ENCODE data around the gene MANSC1. TPM values are rescaled to one million over a fixed set of nuclear protein-coding genes. Genes with fewer than 3 reads are reported as not detected.

Gene MANSC1
- total and polyA plus RNA-seq, 9 of the 15 experiments (the other 6 are each of a cell fraction or from before 2014, with no cell fraction given), result 0.76 to 8.6 (median 3.1) TPM

DNA sequence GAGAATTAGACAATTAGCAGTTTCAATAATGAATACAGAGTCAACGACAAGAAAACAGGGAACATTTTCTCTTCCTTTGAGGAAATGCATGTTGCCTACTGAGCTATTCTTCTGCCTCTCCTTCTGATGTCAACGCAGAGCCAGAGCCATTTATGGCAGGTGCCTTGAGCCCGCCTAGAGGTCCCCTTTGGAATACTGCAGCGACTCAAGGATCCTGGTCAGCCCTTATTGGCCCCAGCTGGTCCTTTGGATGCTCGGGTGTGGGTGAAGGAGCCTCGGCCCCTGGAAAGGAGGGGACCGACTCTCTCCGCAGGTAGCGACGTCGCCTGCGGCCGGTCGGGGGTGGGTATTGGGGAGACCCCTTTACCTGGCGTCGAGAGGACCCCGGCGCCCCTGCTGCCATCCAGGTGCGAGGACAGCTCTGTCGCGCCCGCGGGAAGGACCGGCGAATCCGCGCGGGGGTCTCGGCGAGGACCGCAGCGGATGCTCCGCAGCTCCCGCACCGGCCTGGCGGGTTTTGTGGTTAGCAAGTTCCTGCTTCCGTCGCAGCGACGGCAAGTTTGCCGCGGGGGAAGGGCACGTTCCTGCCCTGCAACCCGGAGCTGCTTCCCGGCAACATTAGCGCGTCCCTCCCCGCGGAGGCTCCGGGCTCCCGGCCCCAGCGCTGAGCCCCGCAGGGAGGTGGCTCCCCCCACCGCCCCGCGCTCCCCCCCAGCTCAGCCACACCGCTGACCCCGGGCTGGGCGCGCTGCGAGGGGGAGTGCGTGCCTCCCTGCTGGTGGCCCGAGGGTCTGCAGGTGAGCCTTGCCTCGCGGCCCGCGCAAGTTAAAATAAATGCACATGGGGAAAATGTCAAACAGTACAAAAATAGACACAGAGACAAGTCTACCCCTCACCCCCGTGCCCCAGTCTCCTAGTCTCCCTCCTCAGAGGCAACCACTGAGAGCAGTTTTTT is at the start of gene MANSC1 (continued):
- TF ChIP-seq, protein P1, sequence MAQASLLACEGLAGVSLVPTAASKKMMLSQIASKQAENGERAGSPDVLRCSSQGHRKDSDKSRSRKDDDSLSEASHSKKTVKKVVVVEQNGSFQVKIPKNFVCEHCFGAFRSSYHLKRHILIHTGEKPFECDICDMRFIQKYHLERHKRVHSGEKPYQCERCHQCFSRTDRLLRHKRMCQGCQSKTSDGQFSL (CRISPR knock-in tag; IDR thresholded peaks at IDR 0.05), result peak; percentile 83
- TF ChIP-seq, protein P1 (tag; IDR thresholded peaks at IDR 0.05), result peak in 1 of 2 experiments; percentile 81; a peak in 2 of 4 replicates
- peak; percentile 94 for TF ChIP-seq ZBTB1 (CRISPR knock-in tag; IDR thresholded peaks at IDR 0.05; ENCODE audit: borderline replicate concordance, low read depth)
- no peak for TF ChIP-seq HNRNPH1 (optimal IDR thresholded peaks at IDR 0.05; ENCODE audit: low read depth, low read length)
- TF ChIP-seq, protein P2, sequence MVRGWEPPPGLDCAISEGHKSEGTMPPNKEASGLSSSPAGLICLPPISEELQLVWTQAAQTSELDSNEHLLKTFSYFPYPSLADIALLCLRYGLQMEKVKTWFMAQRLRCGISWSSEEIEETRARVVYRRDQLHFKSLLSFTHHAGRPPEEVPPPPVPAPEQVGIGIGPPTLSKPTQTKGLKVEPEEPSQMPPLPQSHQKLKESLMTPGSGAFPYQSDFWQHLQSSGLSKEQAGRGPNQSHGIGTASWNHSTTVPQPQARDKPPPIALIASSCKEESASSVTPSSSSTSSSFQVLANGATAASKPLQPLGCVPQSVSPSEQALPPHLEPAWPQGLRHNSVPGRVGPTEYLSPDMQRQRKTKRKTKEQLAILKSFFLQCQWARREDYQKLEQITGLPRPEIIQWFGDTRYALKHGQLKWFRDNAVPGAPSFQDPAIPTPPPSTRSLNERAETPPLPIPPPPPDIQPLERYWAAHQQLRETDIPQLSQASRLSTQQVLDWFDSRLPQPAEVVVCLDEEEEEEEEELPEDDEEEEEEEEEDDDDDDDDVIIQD (CRISPR knock-in tag; IDR thresholded peaks at IDR 0.05), result no peak
- no peak for TF ChIP-seq FUS (optimal IDR thresholded peaks at IDR 0.05; ENCODE audit: low read depth, low read length)
- TF ChIP-seq ZFX (CRISPR knock-in tag; IDR thresholded peaks at IDR 0.05), result peak; percentile 40; the same call in 1 of the 2 replicates
- TF ChIP-seq NR2C1 (IDR thresholded peaks at IDR 0.05), result peak; percentile 79
- TF ChIP-seq NR2C1 (tag; IDR thresholded peaks at IDR 0.05), result peak; percentile 74
- TF ChIP-seq, protein P3, sequence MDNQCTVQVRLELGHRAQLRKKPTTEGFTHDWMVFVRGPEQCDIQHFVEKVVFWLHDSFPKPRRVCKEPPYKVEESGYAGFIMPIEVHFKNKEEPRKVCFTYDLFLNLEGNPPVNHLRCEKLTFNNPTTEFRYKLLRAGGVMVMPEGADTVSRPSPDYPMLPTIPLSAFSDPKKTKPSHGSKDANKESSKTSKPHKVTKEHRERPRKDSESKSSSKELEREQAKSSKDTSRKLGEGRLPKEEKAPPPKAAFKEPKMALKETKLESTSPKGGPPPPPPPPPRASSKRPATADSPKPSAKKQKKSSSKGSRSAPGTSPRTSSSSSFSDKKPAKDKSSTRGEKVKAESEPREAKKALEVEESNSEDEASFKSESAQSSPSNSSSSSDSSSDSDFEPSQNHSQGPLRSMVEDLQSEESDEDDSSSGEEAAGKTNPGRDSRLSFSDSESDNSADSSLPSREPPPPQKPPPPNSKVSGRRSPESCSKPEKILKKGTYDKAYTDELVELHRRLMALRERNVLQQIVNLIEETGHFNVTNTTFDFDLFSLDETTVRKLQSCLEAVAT (IDR thresholded peaks at IDR 0.05), result 0 out of 4 replicates have a peak, but pooled peaks of 1 of the 2 experiments have one; percentile 49
- TF ChIP-seq NCOA6 (IDR thresholded peaks at IDR 0.05), result peak; percentile 34; the same call in 1 of the 2 replicates
- peak; percentile 83; the same call in 1 of the 2 replicates for TF ChIP-seq NR2C2 (CRISPR knock-in tag; IDR thresholded peaks at IDR 0.05)
- peak; percentile 93 for TF ChIP-seq NR2C2 (tag; IDR thresholded peaks at IDR 0.05)
- peak; percentile 84 for TF ChIP-seq POLR2G (IDR thresholded peaks at IDR 0.05; ENCODE audit: low read depth, low read length)

Measured in K562 (cell line).